Pancreas (tissue), 10 donors: Measurements from ENCODE around the gene TSPAN9. TPM values are rescaled to one million over a fixed set of nuclear protein-coding genes. Genes with fewer than 3 reads are reported as not detected.
A peak's percentile ranks its signal among the peaks of the same experiment; 100 is the strongest.

Experiments
- ATAC-seq, 4 donors: fragments of 200-7000 bp; cut with Tn5 transposase; one replicate each; pipeline versions ENCODE4 v1.8.0 to v1.9.1; 2020; ENCODE audit warnings: mild to moderate bottlenecking in 4 of 4, moderate library complexity in 4 of 4
- DNase-seq, 6 donors: peaks; one replicate each; pipeline ENCODE4 v3.0.0-alpha.2; 2020
- FAIRE-seq: peaks from 2 replicates; lab custom pipeline; 2012; peaks lifted over from hg19 to GRCh38; lab: Jason Lieb, UNC
- H3K27ac ChIP-seq, 4 donors: fragments of 200-600 bp; sonication (generic); 1 replicate in 3 of 4; 2 replicates in 1 of 4; pipeline versions ENCODE4 v1.5.0 to v1.8.0; 2020
- H3K27me3 ChIP-seq, 4 donors: fragments of 200-600 bp; one replicate each; pipeline ENCODE4 v1.8.0; 2021
- H3K36me3 ChIP-seq, 3 donors: fragments of 200-600 bp; sonication (generic) in 1 of 3; one replicate each; pipeline versions ENCODE4 v1.5.0 to v1.8.0; 2020 to 2021
- H3K4me1 ChIP-seq, 3 donors: fragments of 200-600 bp; one replicate each; pipeline ENCODE4 v1.8.0; 2021
- H3K4me3 ChIP-seq, 4 donors: fragments of 200-600 bp; sonication (generic) in 2 of 4; one replicate each; pipeline versions ENCODE4 v1.5.0 to v1.8.0; 2020 to 2021
- H3K9me3 ChIP-seq, 4 donors: fragments of 200-600 bp; one replicate each; pipeline ENCODE4 v1.8.0; 2021
- WGBS, 2 donors: extraction: QIAGEN DNeasy Blood & Tissue Kit; methylation state at CpG; one replicate each; pipeline ENCODE4 v1.1.7; 2013; 5-methylcytosine and 5-hydroxymethylcytosine counted together
- intact Hi-C, 3 donors: fragments of 100-400 bp; cut with DNase I; formaldehyde crosslinking; loops; one replicate each; pipeline versions ENCODE4 v1.11.1 to v1.14.2; 2022
- polyA plus RNA-seq, 2 donors: library from polyadenylated mRNA; stranded (reverse); fragments of 200-250 nt; gene quantifications; one replicate each; pipeline ENCODE4 v1.2.3, GENCODE V29; 2013
- total RNA-seq, 6 donors: library from RNA; stranded (reverse); fragmentation: NEBNext Ultra II Directional in 4 of 6; extraction: Animal tissue kit (Norgen Biotek cat#: 25700) in 4 of 6; gene quantifications; one replicate each; pipeline versions ENCODE4 v1.2.1 to v1.2.4, GENCODE V29; 2021 to 2023
- TF ChIP-seq, protein P1 (sequence below), 4 donors: fragments of 200-600 bp; sonication (generic) in 3 of 4; IDR thresholded peaks; one replicate each; pipeline versions ENCODE4 v1.5.0 to v1.8.0; 2021; ENCODE audit warnings: antibody characterized with exemption in 4 of 4
- donor health status: healthy with polysubstance abuse.
- donor health status: DM: no; HTN: no; CAD: no; lungs with moderate emphysema.
- donor health status: DM: no; HTN: no; CAD: no.
- donor health status: control.
- donor health status: control.
- donor health status: Bipolar disorder and iron deficiency.
- donor health status: DM: yes; HTN: yes; CAD: no.
- donor health status: DM: no; HTN: no; CAD: no.
- donor health status: DM: no; HTN: no; CAD: no.
- donor health status: DM: yes; HTN: yes; CAD: no.

Gene TSPAN9
- total and polyA plus RNA-seq, 8 donors = 7.8 to 19.5 (median 13.0) TPM

DNA sequence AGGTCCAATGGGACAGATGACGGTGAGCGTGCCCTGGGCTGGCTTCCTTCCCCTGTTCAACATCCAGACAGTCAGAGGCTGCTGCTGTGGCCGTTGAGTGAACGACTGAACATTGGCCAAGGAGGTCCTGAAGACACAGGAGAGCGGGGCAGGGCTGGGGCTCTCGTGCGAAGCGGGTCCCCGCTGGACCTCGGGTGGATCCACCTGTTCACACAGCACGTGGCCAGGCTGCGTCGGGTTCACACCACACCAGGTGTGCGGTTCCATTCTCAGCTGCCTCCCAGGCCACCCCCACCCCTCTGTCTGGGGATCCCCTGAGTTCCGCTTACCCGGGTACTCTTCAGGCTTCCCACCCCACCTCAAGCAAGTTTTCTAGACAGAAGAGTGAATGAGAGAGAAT, 214.8 kb downstream of the TSPAN9 start:
- no peaks in the 10 kb centered on the region for H3K36me3 ChIP-seq
- H3K4me3 ChIP-seq = no peak overlapping the region
- intact Hi-C loops = loop anchor here in 2 of 3 donors (10.0 kb wide), 2 partner anchors 483 to 513 kb away; no protein-coding TSS in a partner anchor
- no peaks in the 10 kb centered on the region for H3K27me3 ChIP-seq
- ATAC-seq = no peak
- FAIRE-seq = no peak
- 91 to 95% methylated on average over 16 of the region's 16 CpGs for WGBS, 2 donors
- DNase-seq = no peak
- H3K4me1 ChIP-seq = peaks cover 13 to 22% (median 15%) of the 10 kb centered on the region in 3 donors
- no peaks in the 10 kb centered on the region for H3K9me3 ChIP-seq
- TF ChIP-seq, protein P1, sequence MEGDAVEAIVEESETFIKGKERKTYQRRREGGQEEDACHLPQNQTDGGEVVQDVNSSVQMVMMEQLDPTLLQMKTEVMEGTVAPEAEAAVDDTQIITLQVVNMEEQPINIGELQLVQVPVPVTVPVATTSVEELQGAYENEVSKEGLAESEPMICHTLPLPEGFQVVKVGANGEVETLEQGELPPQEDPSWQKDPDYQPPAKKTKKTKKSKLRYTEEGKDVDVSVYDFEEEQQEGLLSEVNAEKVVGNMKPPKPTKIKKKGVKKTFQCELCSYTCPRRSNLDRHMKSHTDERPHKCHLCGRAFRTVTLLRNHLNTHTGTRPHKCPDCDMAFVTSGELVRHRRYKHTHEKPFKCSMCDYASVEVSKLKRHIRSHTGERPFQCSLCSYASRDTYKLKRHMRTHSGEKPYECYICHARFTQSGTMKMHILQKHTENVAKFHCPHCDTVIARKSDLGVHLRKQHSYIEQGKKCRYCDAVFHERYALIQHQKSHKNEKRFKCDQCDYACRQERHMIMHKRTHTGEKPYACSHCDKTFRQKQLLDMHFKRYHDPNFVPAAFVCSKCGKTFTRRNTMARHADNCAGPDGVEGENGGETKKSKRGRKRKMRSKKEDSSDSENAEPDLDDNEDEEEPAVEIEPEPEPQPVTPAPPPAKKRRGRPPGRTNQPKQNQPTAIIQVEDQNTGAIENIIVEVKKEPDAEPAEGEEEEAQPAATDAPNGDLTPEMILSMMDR (IDR thresholded peaks at IDR 0.05) = no peak
- no peak overlapping the region for H3K27ac ChIP-seq

DNA sequence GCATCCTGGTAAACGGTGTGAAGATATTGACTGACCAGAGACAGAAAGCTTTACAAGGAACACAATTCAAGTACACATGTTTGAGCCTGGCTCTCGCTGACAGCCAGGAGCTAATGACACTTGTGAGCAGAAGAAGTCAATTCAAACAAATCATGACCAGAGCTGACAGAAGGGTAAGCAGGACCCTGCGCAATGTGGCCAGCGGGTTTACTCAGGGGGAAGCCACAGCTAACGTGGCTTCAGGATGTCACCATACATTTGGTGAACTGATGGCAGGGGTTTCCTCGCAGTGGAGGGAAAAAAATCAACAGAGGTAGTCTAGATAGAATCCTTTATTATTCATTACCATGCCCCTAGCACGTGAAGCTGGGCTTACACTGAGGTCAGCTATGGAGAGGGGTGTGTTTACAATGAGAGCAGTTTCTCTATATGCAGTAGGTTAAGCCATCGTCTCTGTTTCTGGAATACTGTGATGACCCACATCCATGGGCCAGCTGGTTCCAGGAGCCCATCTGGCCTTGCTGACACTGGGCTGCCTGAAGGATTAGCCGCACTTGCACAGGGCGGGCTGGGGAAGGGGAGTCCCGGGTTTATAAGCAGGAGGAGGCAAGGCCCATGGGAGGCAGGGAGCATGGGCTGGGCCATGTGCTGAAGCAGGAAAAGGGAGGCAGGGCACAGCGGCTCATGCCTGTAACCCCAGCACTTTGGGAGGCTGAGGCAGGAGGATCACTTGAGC, 215.7 kb downstream of the TSPAN9 start:
- Histone ChIP-seq H3K4me1 (peaks cover 13 to 22% (median 15%) of the 10 kb centered on the region in 3 donors), H3K4me3 (no peak overlapping the region), H3K27ac (no peak overlapping the region), H3K27me3 (no peaks in the 10 kb centered on the region), H3K9me3 (no peaks in the 10 kb centered on the region), H3K36me3 (no peaks in the 10 kb centered on the region)
- WGBS, 2 donors = 85 to 88% methylated on average over 12 of the region's 12 CpGs
- FAIRE-seq (no peak), ATAC-seq (no peak), DNase-seq (no peak)
- TF ChIP-seq, protein P1 (IDR thresholded peaks at IDR 0.05) = no peak
- intact Hi-C loops = loop anchor here in 2 of 3 donors (10.0 kb wide), 2 partner anchors 482 to 512 kb away; no protein-coding TSS in a partner anchor

DNA sequence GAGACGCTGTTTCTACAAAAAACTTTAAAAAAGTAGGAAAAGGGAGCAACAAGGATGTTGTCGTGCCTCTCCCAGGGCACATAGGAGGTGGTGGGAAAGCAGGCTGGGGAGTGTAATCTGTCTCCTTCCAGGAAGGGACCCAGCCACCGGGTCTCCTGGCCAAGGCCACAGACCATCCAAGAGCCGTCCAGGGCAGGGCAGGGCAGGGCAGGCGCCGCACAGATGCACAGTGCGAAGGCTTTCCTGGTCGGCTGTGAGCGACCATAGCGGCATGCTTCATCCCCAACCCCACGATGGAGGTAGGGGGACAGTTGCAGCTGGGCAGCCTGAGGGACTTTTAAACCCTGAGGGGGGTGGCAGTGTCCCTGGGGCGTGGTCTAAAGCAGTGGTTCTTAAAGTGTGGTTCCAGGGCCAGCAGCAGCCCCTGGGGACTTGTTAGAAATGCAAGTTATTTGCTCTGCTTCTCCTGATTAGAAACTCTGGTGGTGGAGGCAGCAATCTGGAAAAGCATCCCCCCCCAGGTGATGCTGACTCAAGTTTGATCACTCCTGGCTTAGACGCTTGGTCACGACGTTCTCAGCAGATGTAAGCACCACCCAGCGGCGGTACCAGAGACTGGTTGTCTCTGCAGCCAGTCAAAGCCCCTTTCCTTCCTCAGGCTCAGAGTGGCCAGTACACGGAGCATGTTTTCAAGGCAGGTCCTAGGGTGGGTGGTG, 216.4 kb downstream of the TSPAN9 start:
- Histone ChIP-seq H3K27ac (no peak overlapping the region), H3K9me3 (no peaks in the 10 kb centered on the region), H3K4me1 (peaks cover 13 to 22% (median 15%) of the 10 kb centered on the region in 3 donors), H3K27me3 (no peaks in the 10 kb centered on the region), H3K4me3 (no peak overlapping the region), H3K36me3 (no peaks in the 10 kb centered on the region)
- TF ChIP-seq, protein P1 (IDR thresholded peaks at IDR 0.05) = no peak
- 79% methylated on average over 18 of the region's 18 CpGs for WGBS, 2 donors
- no peak for ATAC-seq
- no peak for DNase-seq
- intact Hi-C loops = loop anchor here in 2 of 3 donors (10.0 kb wide), 2 partner anchors 481 to 511 kb away; no protein-coding TSS in a partner anchor
- no peak for FAIRE-seq

DNA sequence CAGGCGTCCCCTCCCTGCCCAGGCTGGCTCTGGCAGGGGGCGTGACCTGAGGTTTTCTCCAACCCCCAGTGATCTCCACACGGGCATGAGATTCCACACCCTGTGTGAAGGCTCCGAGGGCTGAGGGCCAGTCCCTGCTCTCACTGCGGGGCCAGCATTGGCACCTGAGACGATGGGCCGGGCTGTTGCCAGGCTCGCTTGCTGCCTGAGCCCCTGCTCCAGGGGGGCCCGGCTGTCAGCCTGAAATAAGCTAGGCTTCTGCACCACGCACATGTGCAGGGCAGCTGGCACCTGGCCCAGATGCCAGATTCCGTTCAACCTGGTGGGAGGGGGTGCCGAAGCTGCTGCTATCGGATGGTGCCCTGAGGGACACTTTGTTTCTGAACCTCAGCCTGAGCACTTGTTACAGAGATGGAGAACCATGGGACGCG, 217.3 kb downstream of the TSPAN9 start:
- H3K27me3 ChIP-seq = no peaks in the 10 kb centered on the region
- FAIRE-seq = no peak
- peak in 2 of 6 donors; percentile 66 to 68 for DNase-seq
- WGBS, 2 donors = 34 to 41% methylated on average over 15 of the region's 15 CpGs
- H3K4me3 ChIP-seq = no peak overlapping the region
- no peaks in the 10 kb centered on the region for H3K36me3 ChIP-seq
- peaks cover 13 to 22% (median 15%) of the 10 kb centered on the region in 3 donors for H3K4me1 ChIP-seq
- intact Hi-C loops = loop anchor here in 2 of 3 donors (10.0 kb wide), 2 partner anchors 480 to 510 kb away; no protein-coding TSS in a partner anchor
- no peaks in the 10 kb centered on the region for H3K9me3 ChIP-seq
- H3K27ac ChIP-seq = no peak overlapping the region
- peak in 1 of 4 donors; percentile 6 for ATAC-seq
- TF ChIP-seq, protein P1 (IDR thresholded peaks at IDR 0.05) = no peak
